Lung (tissue), 12 donors: ENCODE results near the gene BASP1. TPM values are rescaled to one million over a fixed set of nuclear protein-coding genes. Genes with fewer than 3 reads are reported as not detected.
A peak's percentile ranks its signal among the peaks of the same experiment; 100 is the strongest.

ENCODE experiments used
- ATAC-seq: fragments of 200-7000 bp; cut with Tn5 transposase; one replicate; pipeline ENCODE4 v1.9.1; 2020; ENCODE audit warnings: moderate number of reproducible peaks; ENCODE audit not compliant: insufficient read depth, low FRiP score
- DNase-seq, 3 donors: peaks; one replicate each; pipeline ENCODE4 v3.0.0-alpha.2; 2013 to 2017
- H3K27ac ChIP-seq, 2 donors: one replicate each; pipeline ENCODE4 v1.5.1; 2013; ENCODE audit warnings: mild to moderate bottlenecking in 2 of 2, moderate library complexity in 2 of 2, control low read depth in 1 of 2, inconsistent platforms in 1 of 2, low read depth in 1 of 2, low read length in 1 of 2
- H3K27me3 ChIP-seq, 3 donors: one replicate each; pipeline ENCODE4 v1.5.1; 2013; ENCODE audit warnings: low read length in 2 of 3; ENCODE audit not compliant: control insufficient read depth in 3 of 3, insufficient read depth in 3 of 3
- H3K36me3 ChIP-seq, 4 donors: one replicate each; pipeline ENCODE4 v1.5.1; 2013; ENCODE audit warnings: low read length in 4 of 4, mild to moderate bottlenecking in 1 of 4, moderate library complexity in 1 of 4; ENCODE audit not compliant: control insufficient read depth in 4 of 4, insufficient read depth in 4 of 4
- H3K4me1 ChIP-seq, 5 donors: one replicate each; pipeline ENCODE4 v1.5.1; 2013; ENCODE audit warnings: low read length in 5 of 5, mild to moderate bottlenecking in 2 of 5, moderate library complexity in 1 of 5; ENCODE audit not compliant: control insufficient read depth in 5 of 5, insufficient read depth in 5 of 5
- H3K4me3 ChIP-seq: one replicate; pipeline ENCODE4 v1.5.1; 2013; ENCODE audit warnings: mild to moderate bottlenecking, control low read depth, moderate library complexity
- H3K9ac ChIP-seq, 2 donors: one replicate each; pipeline ENCODE4 v1.5.1; 2013; ENCODE audit warnings: low read length in 2 of 2, control low read depth in 1 of 2; ENCODE audit not compliant: insufficient read depth in 1 of 2
- H3K9me3 ChIP-seq, 4 donors: one replicate each; pipeline ENCODE4 v1.5.1; 2013; ENCODE audit warnings: low read length in 3 of 4, mild to moderate bottlenecking in 1 of 4, moderate library complexity in 1 of 4; ENCODE audit not compliant: control insufficient read depth in 4 of 4, insufficient read depth in 3 of 4
- whole genome bisulfite sequencing, 2 donors: extraction: QIAGEN DNeasy Blood & Tissue Kit; methylation state at CpG; one replicate each; pipeline ENCODE4 v1.1.7; 2013; 5-methylcytosine and 5-hydroxymethylcytosine counted together
- polyA plus RNA-seq, 2 donors: library from polyadenylated mRNA; stranded (reverse); fragments of 200-250 nt; gene quantifications; one replicate each; pipeline ENCODE4 v1.2.1, GENCODE V29; 2013
- total RNA-seq, 2 donors: library from RNA; depleted of rRNA in 1 of 2; stranded (reverse); fragments of >200 nt in 1 of 2; gene quantifications; one replicate each; pipeline ENCODE4 v1.2.1, GENCODE V29; 2014 to 2021
- TF ChIP-seq, protein P1 (sequence below): IDR thresholded peaks from 2 replicates; pipeline ENCODE4 v1.5.1; 2012; ENCODE audit warnings: mild to moderate bottlenecking; ENCODE audit errors: control extremely low read depth, extremely low read depth
- donor health status: control.
- donor health status: control.
- donor health status: Bipolar disorder and iron deficiency.
- donor health status: healthy.
- donor health status: DM: yes; HTN: yes; CAD: no.

BASP1 gene
- total and polyA plus RNA-seq, 4 donors = 12.7 to 118 (median 33.2) TPM

DNA sequence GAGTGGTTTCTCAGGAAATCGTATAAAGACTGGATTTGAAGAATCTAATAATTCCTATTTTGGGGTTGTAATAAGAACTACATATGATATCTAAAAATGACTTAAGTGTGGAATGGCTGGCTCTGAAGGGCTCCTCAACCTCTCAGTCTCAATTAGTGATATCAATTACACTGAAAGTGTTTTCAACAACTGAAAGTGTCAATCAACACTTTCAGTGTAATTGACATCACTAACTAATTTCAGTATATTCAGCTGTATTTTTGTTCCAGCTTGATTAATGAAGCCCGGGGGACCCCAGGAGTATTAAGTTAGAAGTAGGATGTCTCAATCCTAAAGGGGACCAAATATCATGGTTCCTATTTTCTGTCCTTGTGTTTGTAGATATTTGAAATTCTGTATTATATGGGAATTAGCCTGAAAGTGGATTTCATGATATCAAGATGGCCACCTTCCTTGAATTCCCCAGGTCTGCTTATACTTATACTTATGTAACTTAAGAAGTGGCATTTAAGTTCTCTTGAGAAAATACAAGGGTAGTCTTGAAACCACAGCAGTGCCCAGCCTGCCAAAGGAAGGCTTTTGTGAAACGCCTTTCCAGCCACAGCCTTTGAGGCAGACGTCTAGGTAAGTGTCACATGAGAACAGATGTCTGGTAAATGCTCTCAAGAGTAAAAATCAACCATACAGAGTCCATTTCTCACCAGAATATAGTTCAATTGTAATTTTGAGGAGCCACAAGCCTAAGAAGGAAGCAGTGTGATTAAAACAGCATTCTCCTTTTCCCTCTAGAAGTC, 4.6 kb downstream of the BASP1 start:
- Histone ChIP-seq H3K27me3 (no peaks in the 10 kb centered on the region), H3K4me1 (peaks cover 0 to 32% (median 10%) of the 10 kb centered on the region in 5 donors), H3K9me3 (no peaks in the 10 kb centered on the region), H3K27ac (no peak overlapping the region), H3K36me3 (no peaks in the 10 kb centered on the region), H3K4me3 (no peak overlapping the region), H3K9ac (no peak overlapping the region)
- no peak for ATAC-seq
- peak in 2 of 3 donors; percentile 36 to 56 for DNase-seq
- TF ChIP-seq, protein P1, sequence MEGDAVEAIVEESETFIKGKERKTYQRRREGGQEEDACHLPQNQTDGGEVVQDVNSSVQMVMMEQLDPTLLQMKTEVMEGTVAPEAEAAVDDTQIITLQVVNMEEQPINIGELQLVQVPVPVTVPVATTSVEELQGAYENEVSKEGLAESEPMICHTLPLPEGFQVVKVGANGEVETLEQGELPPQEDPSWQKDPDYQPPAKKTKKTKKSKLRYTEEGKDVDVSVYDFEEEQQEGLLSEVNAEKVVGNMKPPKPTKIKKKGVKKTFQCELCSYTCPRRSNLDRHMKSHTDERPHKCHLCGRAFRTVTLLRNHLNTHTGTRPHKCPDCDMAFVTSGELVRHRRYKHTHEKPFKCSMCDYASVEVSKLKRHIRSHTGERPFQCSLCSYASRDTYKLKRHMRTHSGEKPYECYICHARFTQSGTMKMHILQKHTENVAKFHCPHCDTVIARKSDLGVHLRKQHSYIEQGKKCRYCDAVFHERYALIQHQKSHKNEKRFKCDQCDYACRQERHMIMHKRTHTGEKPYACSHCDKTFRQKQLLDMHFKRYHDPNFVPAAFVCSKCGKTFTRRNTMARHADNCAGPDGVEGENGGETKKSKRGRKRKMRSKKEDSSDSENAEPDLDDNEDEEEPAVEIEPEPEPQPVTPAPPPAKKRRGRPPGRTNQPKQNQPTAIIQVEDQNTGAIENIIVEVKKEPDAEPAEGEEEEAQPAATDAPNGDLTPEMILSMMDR = no peak
- WGBS, 2 donors = 46 to 51% methylated on average over 4 of the region's 4 CpGs

DNA sequence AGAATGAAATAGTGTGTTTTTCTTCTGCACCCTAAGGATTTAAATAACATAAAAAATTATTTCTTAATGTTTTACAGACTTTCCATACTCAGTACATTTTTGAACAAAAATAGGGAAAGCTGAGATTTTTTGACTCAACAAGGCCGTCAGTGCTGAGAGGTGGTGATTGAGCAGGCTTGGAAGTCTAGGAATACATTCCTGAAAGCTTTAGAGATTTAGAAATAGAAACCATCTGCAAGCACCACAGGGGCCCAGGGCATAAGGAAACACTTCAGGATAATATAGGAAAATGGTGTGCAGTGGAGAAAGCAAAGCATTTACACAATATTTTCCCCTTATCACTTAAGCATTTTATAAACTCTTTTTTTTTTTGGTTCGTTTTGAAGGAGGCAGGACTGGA, 5.2 kb downstream of the BASP1 start:
- ATAC-seq (no peak), DNase-seq (peak in 2 of 3 donors; percentile 20 to 28)
- Histone ChIP-seq H3K36me3 (no peaks in the 10 kb centered on the region), H3K27ac (no peak overlapping the region), H3K27me3 (no peaks in the 10 kb centered on the region), H3K9me3 (no peaks in the 10 kb centered on the region), H3K9ac (no peak overlapping the region), H3K4me3 (no peak overlapping the region), H3K4me1 (peaks cover 0 to 32% (median 10%) of the 10 kb centered on the region in 5 donors)
- WGBS, 2 donors = 60 to 80% methylated on average over 2 of the region's 2 CpGs
- TF ChIP-seq, protein P1 = no peak

DNA sequence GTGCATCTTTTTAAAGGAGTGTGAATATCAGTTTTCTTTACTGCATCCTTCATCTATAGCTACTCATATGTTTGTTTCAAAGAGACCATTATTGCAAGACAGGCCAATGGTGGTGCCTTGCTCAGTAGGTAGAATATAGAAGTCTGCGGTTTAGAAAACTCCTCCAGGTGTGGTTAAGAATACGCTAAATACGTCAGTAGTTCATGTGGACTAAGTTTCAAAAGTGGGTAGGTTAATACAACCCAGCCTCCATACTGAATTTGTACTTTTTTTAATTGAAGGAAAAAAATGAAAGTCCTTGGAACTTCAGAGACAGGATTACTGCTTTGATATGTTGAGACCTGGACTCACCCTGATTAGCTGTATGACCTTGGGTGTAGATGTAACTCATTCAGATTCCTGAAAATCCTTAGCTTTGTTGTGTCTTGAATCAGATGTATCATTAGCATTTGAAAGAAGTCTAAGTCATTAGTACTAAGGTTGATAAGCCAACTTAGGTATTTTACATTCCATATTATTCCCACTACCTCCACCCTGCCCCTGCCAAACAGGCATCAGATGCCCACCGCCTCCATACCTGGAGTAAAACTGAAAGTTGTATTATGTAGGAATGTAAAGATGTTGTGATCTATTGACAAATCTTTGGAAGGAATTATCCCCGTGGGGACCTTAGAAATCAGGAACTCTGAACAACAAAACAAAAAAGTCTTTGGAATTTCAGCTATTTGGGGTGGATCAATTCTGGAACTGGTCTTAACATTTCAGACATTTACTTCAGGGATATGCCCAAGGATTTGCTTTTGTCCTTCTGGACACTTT, 6.1 kb downstream of the BASP1 start:
- Histone ChIP-seq H3K4me3 (no peak overlapping the region), H3K27ac (no peak overlapping the region), H3K36me3 (no peaks in the 10 kb centered on the region), H3K9me3 (no peaks in the 10 kb centered on the region), H3K4me1 (peaks cover 0 to 32% (median 4%) of the 10 kb centered on the region in 5 donors), H3K27me3 (no peaks in the 10 kb centered on the region), H3K9ac (no peak overlapping the region)
- DNase-seq (no peak), ATAC-seq (no peak)
- TF ChIP-seq, protein P1 = no peak
- 88% methylated on average over 5 of the region's 5 CpGs for WGBS, 2 donors
